Activated B cell treated with CpG ODN at 0.5 μM for 24 hours (primary cell): ENCODE data around the gene TFCP2L1. TPM values are rescaled to one million over a fixed set of nuclear protein-coding genes. Genes with fewer than 3 reads are reported as not detected.

Experiments
- ATAC-seq: fragments of 200-7000 bp; cut with Tn5 transposase; one replicate; pipeline ENCODE4 v1.10.0; 2021; ENCODE audit warnings: low read depth, mild to moderate bottlenecking, moderate library complexity
- CTCF ChIA-PET: fragments of 350-600 bp; sonication (Branson Sonifier 250); formaldehyde crosslinking; loops from one replicate; lab custom pipeline; 2021; ENCODE audit warnings: antibody characterized with exemption; lab: Charles Lee
- POLR2A ChIA-PET: fragments of 350-600 bp; sonication (Branson Sonifier 250); formaldehyde crosslinking; loops from one replicate; lab custom pipeline; 2021; ENCODE audit warnings: antibody characterized with exemption; lab: Charles Lee
- DNase-seq: peaks from one replicate; pipeline ENCODE4 v3.0.0; 2022
- H3K27ac Mint-ChIP-seq: one replicate; pipeline ENCODE4 v1.8.0; 2020; ENCODE audit warnings: mixed read lengths
- H3K27me3 Mint-ChIP-seq: one replicate; pipeline ENCODE4 v1.8.0; 2021; ENCODE audit warnings: mixed read lengths
- H3K36me3 Mint-ChIP-seq: one replicate; pipeline ENCODE4 v1.8.0; 2021; ENCODE audit warnings: low read depth, mixed read lengths
- H3K4me1 Mint-ChIP-seq: one replicate; pipeline ENCODE4 v1.8.0; 2021; ENCODE audit warnings: mixed read lengths
- H3K4me3 Mint-ChIP-seq: one replicate; pipeline ENCODE4 v1.8.0; 2020; ENCODE audit warnings: mild to moderate bottlenecking, mixed read lengths
- H3K9me3 Mint-ChIP-seq: one replicate; pipeline ENCODE4 v1.8.0; 2020; ENCODE audit warnings: mixed read lengths
- intact Hi-C: fragments of 100-400 bp; cut with micrococcal nuclease; formaldehyde crosslinking; loops from one replicate; pipeline ENCODE4 v1.15.1; 2024
- total RNA-seq: library from RNA; stranded (reverse); gene quantifications from 2 replicates; pipeline ENCODE4 v1.2.3, GENCODE V29; 2022
- TF ChIP-seq, protein P1 (sequence below): fragments of 200-600 bp; IDR thresholded peaks from one replicate; pipeline ENCODE4 v1.8.0; 2022; ENCODE audit warnings: antibody characterized with exemption, mild to moderate bottlenecking

The TFCP2L1 gene
- total RNA-seq, 1 donor from 2014 or later: 0.13 TPM

DNA sequence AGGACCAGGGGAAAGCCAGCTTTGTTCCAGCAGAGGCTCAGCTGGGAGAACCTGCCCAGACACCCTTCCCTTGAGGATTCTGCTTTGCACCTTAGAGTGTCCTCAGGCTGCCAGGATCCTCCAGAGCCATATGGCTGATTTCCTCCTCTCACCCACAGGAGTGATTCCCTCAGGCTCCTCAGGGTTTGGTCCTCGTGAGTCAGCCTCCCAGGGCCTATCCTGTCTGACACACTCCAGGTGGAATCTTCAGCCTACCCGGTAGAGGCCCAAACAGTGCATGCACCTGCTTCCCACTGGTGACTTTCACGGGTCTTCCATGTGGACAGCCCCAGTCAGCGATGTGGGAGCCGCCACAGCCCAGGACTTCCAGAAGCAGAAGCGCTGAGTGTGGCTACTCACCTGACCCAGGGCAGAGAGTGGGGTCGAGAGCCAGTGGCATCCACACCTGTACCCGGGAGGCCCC is 73.3 kb downstream of the TFCP2L1 start:
- Mint-ChIP-seq H3K9me3 (no peaks in the 10 kb centered on the region), H3K27me3 (no peaks in the 10 kb centered on the region), H3K27ac (no peak overlapping the region), H3K36me3 (no peaks in the 10 kb centered on the region), H3K4me1 (no peaks in the 10 kb centered on the region), H3K4me3 (no peak overlapping the region)
- DNase-seq: no peak
- TF ChIP-seq, protein P1, sequence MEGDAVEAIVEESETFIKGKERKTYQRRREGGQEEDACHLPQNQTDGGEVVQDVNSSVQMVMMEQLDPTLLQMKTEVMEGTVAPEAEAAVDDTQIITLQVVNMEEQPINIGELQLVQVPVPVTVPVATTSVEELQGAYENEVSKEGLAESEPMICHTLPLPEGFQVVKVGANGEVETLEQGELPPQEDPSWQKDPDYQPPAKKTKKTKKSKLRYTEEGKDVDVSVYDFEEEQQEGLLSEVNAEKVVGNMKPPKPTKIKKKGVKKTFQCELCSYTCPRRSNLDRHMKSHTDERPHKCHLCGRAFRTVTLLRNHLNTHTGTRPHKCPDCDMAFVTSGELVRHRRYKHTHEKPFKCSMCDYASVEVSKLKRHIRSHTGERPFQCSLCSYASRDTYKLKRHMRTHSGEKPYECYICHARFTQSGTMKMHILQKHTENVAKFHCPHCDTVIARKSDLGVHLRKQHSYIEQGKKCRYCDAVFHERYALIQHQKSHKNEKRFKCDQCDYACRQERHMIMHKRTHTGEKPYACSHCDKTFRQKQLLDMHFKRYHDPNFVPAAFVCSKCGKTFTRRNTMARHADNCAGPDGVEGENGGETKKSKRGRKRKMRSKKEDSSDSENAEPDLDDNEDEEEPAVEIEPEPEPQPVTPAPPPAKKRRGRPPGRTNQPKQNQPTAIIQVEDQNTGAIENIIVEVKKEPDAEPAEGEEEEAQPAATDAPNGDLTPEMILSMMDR: no peak
- intact Hi-C loops: no loop called here
- ChIA-PET CTCF (no interaction called here), POLR2A (no interaction called here)
- no peak for ATAC-seq

DNA sequence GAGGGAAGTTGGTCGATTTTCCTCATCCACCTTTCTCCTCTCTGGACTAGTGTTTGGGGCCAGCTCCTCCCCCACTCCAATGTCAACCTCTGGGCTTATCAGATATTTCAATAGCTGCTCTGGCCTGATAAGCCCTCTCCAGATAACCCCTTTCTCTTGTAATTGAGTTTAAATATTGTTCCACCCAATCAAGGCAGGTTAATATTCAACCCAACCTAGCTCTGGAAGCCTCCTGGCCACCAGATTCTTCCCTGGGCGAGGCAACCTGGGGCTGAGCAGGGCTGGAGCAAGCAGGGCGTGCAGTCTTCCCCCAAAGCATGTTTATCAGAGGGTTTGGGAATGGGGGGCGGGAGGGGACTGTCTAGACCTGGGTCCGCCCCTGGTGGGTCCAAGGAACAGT is 73.8 kb downstream of the TFCP2L1 start:
- TF ChIP-seq, protein P1: no peak
- Mint-ChIP-seq H3K36me3 (no peaks in the 10 kb centered on the region), H3K27me3 (no peaks in the 10 kb centered on the region), H3K4me1 (no peaks in the 10 kb centered on the region), H3K4me3 (no peak overlapping the region), H3K9me3 (no peaks in the 10 kb centered on the region), H3K27ac (no peak overlapping the region)
- ATAC-seq (no peak), DNase-seq (no peak)
- ChIA-PET POLR2A (no interaction called here), CTCF (no interaction called here)
- intact Hi-C loops: no loop called here

DNA sequence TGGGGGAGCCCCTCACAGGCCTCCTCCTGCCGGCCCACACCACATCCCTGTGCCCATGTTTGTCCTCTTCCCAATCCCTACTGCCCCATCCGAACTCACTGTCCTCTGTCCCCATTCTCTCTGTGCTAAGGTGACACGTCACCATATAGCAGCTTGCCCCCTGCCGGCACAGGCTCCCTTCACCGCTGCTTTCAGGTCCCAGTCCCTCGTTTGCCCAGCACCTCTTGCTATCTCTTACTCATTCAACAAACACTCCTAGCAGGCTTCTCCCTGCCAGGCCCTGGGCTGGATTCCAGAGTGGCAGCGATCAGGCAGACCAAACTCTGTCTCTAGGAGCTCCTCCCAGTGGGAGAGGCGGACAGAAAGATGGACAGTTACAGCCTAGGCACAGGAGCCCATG is 74.3 kb downstream of the TFCP2L1 start:
- Mint-ChIP-seq H3K4me3 (no peak overlapping the region), H3K27ac (no peak overlapping the region), H3K27me3 (no peaks in the 10 kb centered on the region), H3K36me3 (no peaks in the 10 kb centered on the region), H3K4me1 (no peaks in the 10 kb centered on the region), H3K9me3 (no peaks in the 10 kb centered on the region)
- POLR2A ChIA-PET: no interaction called here
- no peak for DNase-seq
- CTCF ChIA-PET: no interaction called here
- intact Hi-C loops: no loop called here
- no peak for ATAC-seq
- TF ChIP-seq, protein P1: no peak

DNA sequence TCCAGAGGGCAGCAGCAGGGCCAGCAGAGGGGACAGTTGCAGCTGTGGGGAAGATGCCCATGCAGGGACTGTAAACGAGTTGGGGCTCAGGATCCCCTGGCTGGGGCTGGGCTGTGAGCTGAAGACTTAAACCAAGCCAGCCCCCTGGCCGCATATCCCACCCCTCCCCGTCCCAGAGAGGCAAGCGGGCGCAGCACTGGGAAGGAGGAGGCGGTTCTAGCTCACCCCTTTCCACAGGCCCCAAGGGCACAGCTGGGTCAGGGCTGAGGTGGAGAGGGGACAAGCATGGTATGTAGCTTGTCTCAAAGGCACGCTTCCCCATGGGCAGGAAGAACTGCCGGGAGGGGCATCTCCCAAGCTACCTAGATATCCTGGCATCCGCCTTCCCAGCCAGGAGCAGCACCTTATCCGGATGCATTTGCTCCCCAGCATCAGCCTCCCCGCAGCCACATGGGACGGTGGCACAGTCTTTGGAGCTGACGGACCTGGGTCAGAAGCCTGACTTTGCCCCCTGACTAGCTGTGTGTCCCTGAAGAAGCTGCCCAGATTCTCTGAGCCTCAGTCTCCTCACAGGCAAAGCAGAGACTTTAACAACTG is 75.9 kb downstream of the TFCP2L1 start:
- Mint-ChIP-seq H3K4me3 (no peak overlapping the region), H3K9me3 (no peaks in the 10 kb centered on the region), H3K27ac (no peak overlapping the region), H3K27me3 (no peaks in the 10 kb centered on the region), H3K4me1 (no peaks in the 10 kb centered on the region), H3K36me3 (no peaks in the 10 kb centered on the region)
- TF ChIP-seq, protein P1: no peak
- ATAC-seq (no peak), DNase-seq (no peak)
- POLR2A ChIA-PET: no interaction called here
- intact Hi-C loops: no loop called here
- CTCF ChIA-PET: no interaction called here

DNA sequence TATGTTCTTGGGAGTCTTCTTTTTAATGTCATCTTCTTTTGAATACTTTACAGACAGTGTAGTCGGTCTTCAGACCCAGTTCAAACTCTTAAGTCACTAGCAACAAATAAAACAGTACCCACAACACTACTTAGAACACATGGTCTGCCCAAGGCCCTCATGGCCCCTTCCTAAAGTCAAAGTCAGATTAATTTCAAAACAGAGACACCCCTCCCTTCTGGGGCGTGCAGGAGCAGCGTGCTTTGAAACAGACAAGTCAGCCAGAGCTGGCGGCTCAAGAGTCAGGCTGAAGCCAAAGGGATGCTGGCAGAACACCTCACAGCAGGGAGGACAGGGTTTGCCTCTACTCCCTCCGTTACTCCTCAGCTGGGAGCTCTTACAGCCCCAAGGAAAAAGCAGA is 77.5 kb downstream of the TFCP2L1 start:
- CTCF ChIA-PET: no interaction called here
- no peaks in the 10 kb centered on the region for H3K4me1 Mint-ChIP-seq
- POLR2A ChIA-PET: no interaction called here
- H3K27me3 Mint-ChIP-seq: no peaks in the 10 kb centered on the region
- no peak overlapping the region for H3K4me3 Mint-ChIP-seq
- no peak for DNase-seq
- ATAC-seq: no peak
- no peaks in the 10 kb centered on the region for H3K36me3 Mint-ChIP-seq
- H3K9me3 Mint-ChIP-seq: no peaks in the 10 kb centered on the region
- TF ChIP-seq, protein P1: no peak
- H3K27ac Mint-ChIP-seq: no peak overlapping the region
- intact Hi-C loops: no loop called here
